NCI-H1105 treated with DMSO at 0.1 percent for 48 hours (cell line): ENCODE data around the gene SH3PXD2A.

Experiments used
- DNase-seq: peaks from one replicate; lab custom pipeline; 2025; lab: John Stamatoyannopoulos, UW

SH3PXD2A gene

GRCh38 chr10:103603382-103603781 is 252.0 kb downstream of the SH3PXD2A start:
- DNase-seq: no peak

GRCh38 chr10:103602852-103603155 is 252.6 kb downstream of the SH3PXD2A start:
- DNase-seq: no peak

DNA sequence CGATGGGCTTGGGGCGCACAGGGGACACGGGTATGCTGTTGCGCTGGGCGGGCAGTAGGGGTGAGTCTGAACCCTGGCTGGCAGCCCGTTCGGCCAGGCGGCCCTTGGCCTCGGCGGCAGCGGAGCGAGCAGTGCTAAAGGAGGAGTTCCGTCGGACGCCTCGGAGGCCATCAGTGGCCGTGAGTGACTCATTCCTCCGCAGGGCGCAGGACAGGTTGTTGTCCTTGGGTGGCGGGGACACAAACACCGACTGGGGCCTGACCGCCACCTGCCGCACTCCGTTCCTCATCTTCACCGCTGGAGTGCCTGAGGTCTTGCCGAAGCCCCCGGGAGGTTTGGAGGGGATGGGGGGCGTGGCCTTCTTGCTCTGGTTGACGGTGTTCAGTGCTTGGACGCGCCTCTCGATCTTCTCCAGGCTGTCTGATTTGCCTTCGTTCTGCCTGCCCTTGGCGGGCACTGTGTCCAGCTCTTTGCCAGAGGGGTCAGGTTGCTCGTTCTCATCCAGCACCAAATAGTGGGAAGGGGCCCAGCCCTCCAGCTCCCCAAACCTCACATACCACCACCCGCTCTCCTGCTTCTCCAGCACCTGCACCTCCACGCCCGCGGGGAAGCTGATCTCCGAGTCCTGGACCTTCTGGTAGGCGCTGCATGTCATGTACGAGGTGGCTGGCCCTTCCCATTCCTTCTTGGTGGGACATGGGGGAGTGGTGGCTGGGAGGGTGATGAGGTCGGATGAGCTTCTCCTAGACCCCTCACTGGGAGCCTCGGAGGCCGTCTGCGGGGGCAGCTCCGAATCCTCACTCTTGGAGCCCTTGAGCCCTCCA is 253.1 kb downstream of the SH3PXD2A start:
- no peak for DNase-seq

DNA sequence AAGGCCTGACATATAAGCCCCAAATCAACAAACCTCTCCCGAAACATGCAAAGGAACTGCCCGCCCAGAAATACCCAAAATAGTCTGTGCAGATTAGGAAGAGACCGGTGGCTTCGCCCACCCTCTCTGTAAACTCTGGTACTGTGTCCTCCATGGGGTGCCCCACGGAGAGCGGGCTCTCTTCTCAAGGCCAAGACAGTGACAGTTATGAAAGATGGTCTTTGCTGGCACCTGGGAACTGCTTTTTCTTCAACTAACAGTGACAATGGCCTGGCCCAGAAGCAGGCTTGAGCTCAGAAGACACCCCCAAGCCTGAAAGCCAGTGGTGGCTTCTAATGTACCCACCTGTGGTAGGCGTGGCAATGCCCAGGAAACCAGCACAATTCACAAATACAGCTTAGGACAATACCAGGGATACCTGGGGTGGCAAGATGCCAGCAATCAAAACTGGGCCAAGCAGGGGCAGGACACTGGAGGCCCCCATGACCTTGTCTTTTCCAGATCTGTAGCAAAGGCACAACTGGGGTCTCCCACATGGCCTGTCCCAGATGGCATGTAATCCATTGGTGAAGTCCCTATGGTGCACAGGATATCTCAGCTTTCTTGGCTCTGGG is 254.3 kb downstream of the SH3PXD2A start:
- DNase-seq: no peak

DNA sequence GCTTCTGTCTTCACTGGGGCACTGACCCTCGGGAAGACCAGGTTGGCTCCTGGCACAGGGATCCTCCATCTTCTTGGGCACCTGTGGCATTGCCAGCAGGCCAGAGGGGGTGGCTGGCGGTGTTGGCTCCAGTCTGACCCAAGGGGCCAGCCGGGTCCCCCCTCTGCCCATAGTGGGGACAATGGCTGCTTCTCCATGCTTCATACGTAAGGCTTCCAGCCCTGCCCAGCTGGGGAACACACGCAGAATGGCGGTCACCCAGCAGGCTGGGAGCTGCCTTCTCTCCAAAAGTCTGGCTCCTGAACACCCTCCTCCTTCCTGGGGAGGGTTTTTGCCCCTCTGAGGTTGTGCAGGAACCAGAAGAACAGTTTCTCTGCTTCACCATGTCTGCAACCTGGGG is 255.1 kb downstream of the SH3PXD2A start:
- no peak for DNase-seq

GRCh38 chr10:103599907-103600306 is 255.5 kb downstream of the SH3PXD2A start:
- no peak for DNase-seq

DNA sequence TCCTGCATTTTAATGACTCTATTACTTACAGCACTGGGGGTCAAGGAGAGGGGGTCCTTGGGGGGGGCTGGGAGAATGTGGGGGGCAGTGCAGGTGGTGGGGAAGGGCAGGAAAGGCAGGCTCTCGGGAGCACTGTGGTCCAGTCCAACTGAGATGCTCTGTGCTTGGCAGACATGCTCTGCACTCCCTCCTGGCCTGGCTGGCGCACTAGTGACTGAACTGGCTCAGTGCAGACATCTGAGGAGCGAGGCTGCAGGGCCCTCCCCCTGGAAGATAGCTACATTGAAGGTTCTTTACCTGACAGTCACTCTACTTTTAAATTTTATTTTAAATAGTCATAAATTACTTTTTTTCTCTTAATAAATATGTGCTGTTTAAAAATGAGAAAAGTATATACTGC is 256.2 kb downstream of the SH3PXD2A start:
- no peak for DNase-seq

DNA sequence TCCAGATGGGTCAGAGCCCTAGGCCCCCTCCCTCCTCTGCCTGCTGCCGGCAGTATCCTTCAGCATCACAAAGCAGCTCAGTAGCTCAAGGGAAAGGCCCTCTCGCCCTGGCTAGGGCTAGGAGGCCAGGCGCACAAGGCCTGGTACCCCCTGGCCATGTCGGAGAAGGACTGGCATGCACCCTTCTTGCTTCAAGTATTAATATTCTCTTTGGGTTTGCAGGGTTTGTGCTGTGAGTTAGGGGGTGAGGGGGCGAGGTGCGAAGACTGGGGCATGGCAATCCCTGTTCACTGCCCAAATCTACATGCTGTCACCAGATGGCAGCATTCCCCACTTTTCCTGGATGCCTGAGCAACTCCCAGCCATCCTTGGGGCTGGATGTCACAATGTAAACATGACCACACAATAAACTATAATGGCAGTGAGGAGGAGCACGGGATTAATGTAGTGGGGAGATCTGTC is 256.7 kb downstream of the SH3PXD2A start:
- peak; percentile 19 for DNase-seq

DNA sequence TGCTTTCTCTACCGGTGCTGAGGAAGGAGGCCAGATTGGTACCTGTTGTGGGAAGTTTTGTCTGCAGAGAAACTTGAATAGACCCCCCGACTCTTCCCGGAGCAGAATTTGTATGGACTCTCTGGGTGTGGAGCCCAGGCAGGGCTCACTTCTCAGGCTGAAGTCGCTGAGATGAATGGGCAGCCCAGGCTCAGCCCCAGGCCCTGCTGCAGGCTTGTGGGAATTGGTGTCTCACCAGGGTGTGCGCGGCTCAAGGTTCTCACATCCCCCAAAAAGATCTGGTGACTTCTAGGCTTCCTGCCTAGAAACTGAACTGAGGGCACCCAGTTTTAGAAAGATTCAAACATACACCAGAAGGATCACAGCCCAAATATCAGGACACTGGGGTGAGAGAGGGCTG is 258.4 kb downstream of the SH3PXD2A start:
- no peak for DNase-seq

DNA sequence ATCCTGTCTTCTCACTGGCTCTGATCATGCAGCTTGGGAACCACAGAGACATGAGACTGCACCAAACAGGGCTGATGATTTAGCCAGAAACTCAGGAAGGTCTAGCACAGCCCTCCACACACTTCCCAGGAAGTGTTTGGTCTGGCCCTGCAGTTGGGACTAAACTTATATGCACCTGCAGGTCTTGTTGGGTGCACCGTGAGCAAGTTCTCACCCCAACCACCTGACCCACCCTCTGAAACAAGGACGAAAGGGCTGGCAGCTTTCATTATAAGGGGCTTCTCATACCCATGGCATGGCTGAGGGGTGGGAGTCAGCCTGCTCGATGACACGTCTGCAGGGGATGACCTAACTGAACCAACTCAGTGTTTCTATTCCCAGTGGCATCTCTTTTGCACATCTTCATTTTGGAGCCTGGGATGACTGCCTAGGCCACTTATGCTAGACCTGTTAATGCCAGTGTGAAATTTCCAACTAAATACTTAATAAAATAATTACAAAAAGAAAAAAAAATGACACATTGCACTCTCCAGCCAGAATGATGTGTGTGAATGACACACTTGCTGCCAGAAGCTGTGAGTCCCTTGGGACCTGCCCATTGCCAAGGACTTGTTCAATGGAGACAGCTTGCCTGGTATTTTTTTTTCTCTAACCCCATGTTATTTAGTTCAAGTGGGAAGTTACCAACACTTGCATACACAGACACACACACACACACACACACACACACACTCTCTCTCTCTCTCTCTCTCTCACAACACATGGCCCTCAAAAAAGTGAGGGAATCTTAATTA is 259.2 kb downstream of the SH3PXD2A start:
- no peak for DNase-seq

- DNase-seq: no peak
These were observed 262.3 kb downstream of the SH3PXD2A start for GRCh38 chr10:103593022-103593570.

GRCh38 chr10:103592186-103593021 is 263.0 kb downstream of the SH3PXD2A start:
- DNase-seq: peak; percentile 0

DNA sequence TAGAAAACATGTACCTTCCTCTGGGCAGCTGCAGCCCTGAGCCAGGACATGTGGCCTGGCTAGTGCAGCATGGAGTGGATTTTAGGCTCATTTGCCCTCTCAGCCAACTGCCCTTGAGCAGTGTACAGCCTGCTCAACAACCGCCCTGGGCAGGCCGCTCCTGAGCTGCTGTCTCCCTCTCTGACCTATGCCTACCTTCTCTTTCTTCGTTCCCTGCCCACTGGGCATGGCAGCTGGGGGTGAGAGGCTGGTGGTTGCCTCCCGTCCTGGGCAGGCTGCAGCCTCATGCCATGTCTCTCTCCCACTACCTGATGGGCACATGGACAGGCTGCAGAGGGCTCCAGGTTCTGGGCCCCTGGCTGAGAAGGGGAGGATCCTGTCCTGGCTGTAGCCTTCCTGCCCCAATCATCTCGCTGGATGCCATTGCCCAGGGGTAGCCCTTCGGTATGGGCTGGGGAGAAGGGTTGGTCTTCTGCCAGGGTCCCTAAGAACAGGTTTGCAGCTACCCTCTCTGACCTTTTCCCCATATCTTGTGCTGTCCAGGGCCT is 264.6 kb downstream of the SH3PXD2A start:
- no peak for DNase-seq

- DNase-seq: no peak
These were observed 265.3 kb downstream of the SH3PXD2A start for GRCh38 chr10:103590060-103590459.

DNA sequence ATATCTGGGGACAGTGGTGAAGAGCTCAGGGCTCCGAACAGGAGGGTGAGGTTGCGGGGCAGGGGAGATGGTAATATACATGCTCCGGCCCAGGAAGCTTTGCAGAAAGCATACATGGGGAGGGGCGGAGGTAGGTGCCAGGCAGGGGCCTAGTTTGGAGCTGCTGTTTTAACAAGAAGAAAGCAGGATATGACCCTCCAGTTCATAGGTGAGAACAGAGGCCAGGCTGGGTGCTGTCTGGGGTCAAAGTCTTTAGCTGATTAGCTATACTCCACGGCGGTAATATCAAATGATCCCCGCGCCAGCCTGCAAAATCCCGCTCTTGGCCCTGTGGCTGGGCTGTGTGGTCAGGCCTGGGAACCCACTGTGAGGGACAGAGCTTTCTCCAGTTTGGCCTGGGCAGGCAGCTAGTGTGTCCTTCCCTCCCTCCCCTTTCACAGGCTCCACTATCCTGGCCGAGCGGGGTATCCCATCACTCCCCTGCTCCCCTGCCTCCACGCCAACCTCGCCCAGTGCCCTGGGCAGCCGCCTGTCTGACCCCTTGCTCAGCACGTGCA is 266.2 kb downstream of the SH3PXD2A start:
- no peak for DNase-seq

- DNase-seq: no peak
These were observed 268.3 kb downstream of the SH3PXD2A start for GRCh38 chr10:103587073-103587472.

- no peak for DNase-seq
These were observed 270.4 kb downstream of the SH3PXD2A start for GRCh38 chr10:103585011-103585405.

GRCh38 chr10:103584216-103585010 is 271.0 kb downstream of the SH3PXD2A start:
- DNase-seq: no peak

DNA sequence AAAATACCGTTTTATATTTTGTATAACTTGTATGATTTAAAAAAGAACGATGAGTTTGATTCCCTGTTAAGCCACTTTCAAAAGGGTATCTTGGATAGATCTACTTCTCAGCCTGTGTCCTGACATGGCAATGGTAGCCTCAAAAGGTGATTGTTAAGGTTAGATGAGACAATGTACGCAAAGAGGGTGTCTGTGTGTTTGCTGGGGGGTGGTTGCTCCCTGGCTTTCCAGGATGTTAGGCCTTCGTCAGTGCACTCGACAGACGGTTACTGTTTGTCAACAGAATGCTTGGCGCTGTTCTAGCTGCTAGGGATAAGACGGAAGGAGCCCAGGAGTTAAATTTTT is 271.5 kb downstream of the SH3PXD2A start:
- DNase-seq: no peak
